ENCODE measurements around the gene USP32. TPM values are rescaled to one million over a fixed set of nuclear protein-coding genes. Genes with fewer than 3 reads are reported as not detected.

The USP32 gene
- total RNA-seq, 1 experiment from 2014 or later, result 73.5 TPM

GRCh38 chr17:60247836-60248461 lies 144.0 kb downstream of the USP32 start:
- no CpG with 5 or more reads among the region's 7 CpGs for WGBS (ENCODE audit: extremely low coverage, insufficient read length, low lambda C conversion rate)

More at GRCh38 chr17:60247836-60248461, 144.0 kb downstream of the USP32 start:
- Histone ChIP-seq H4K5ac (ENCODE audit: insufficient read length, low read depth, low read length) (no peak overlapping the region), H3K4ac (ENCODE audit: low read depth, low read length) (no peak overlapping the region), H3K79me2 (ENCODE audit: insufficient read depth, low read length) (no peaks in the 10 kb centered on the region), H2AFZ (ENCODE audit: low read length) (no peak overlapping the region), H4K20me1 (ENCODE audit: control insufficient read depth, insufficient read depth, insufficient read length) (no peaks in the 10 kb centered on the region), H3T11ph (ENCODE audit: low read length) (no peak overlapping the region), H3K27me3 (ENCODE audit: insufficient read depth, low read length) (no peaks in the 10 kb centered on the region), H4K91ac (ENCODE audit: insufficient read length, low read depth, low read length) (no peak overlapping the region), H3K79me1 (ENCODE audit: insufficient read depth, low read depth, low read length, poor library complexity, severe bottlenecking) (no peaks in the 10 kb centered on the region), H3K14ac (ENCODE audit: insufficient read depth, low read length) (no peak overlapping the region), H3K4me2 (ENCODE audit: insufficient read depth, insufficient read length, low read length) (no peak overlapping the region), H3K4me1 (ENCODE audit: insufficient read depth, low read length) (no peaks in the 10 kb centered on the region), H3K23me2 (ENCODE audit: insufficient read length, low read depth, low read length, poor library complexity, severe bottlenecking) (no peaks in the 10 kb centered on the region), H3K56ac (ENCODE audit: insufficient read length, low read depth, low read length) (no peak overlapping the region), H3K9ac (ENCODE audit: extremely low read depth, insufficient read length, low read length) (no peak overlapping the region), H2BK5ac (ENCODE audit: insufficient read length, low read length) (no peak overlapping the region), H2BK15ac (ENCODE audit: low read depth, low read length) (no peak overlapping the region), H3K23ac (ENCODE audit: insufficient read length, low read depth, low read length) (no peak overlapping the region), H2AK5ac (ENCODE audit: insufficient read length, low read length) (no peak overlapping the region), H2BK20ac (ENCODE audit: low read depth, low read length, poor library complexity, severe bottlenecking) (no peak overlapping the region), H3K9me3 (ENCODE audit: control insufficient read depth, low read depth, low read length) (no peaks in the 10 kb centered on the region), H2BK120ac (ENCODE audit: low read depth, low read length, poor library complexity, severe bottlenecking) (no peak overlapping the region), H4K8ac (replicated peaks; ENCODE audit: insufficient read length, low read depth, low read length) (no peak overlapping the region), H3K27ac (ENCODE audit: insufficient read length, low read depth, low read length) (no peak overlapping the region), H2BK12ac (ENCODE audit: insufficient read length, low read depth, low read length) (no peak overlapping the region), H3K18ac (ENCODE audit: insufficient read length, low read depth, low read length) (no peak overlapping the region)
- peaks cover 22 to 42% (median 31%) of the 10 kb centered on the region in 3 experiments for H3K36me3 Mint-ChIP-seq (ENCODE audit: insufficient read depth in 1 of 3, low read depth in 3 of 3)
- no peak overlapping the region for H3K27ac Mint-ChIP-seq
- H3K27me3 Mint-ChIP-seq (ENCODE audit: low read depth), result no peaks in the 10 kb centered on the region
- TF ChIP-seq, protein P1, sequence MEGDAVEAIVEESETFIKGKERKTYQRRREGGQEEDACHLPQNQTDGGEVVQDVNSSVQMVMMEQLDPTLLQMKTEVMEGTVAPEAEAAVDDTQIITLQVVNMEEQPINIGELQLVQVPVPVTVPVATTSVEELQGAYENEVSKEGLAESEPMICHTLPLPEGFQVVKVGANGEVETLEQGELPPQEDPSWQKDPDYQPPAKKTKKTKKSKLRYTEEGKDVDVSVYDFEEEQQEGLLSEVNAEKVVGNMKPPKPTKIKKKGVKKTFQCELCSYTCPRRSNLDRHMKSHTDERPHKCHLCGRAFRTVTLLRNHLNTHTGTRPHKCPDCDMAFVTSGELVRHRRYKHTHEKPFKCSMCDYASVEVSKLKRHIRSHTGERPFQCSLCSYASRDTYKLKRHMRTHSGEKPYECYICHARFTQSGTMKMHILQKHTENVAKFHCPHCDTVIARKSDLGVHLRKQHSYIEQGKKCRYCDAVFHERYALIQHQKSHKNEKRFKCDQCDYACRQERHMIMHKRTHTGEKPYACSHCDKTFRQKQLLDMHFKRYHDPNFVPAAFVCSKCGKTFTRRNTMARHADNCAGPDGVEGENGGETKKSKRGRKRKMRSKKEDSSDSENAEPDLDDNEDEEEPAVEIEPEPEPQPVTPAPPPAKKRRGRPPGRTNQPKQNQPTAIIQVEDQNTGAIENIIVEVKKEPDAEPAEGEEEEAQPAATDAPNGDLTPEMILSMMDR (conservative IDR thresholded peaks at IDR 0.05), result no peak
- no peak for DNase-seq
- H3K4me1 Mint-ChIP-seq, result no peaks in the 10 kb centered on the region
- H3K4me3 Mint-ChIP-seq, result no peak overlapping the region
- H3K9me3 Mint-ChIP-seq, result peaks cover 0 to 3% of the 10 kb centered on the region in 2 experiments; a peak in 1 of 5 replicates
